NOMO-1 (cell line): ENCODE measurements around the gene CLIC3.

Experiments used
- DNase-seq, 2 experiments: peaks; one replicate each; lab custom pipeline; 2025; ENCODE audit not compliant: unreplicated experiment in 2 of 2; lab: John Stamatoyannopoulos, UW

CLIC3 gene

GRCh38 chr9:137031904-137032640 is 35.7 kb upstream of the CLIC3 start, which contains the start of gene FUT7:
FUT7 (minus strand) TSS chr9:137032088; CDS start chr9:137031991, 97 bp downstream.
- DNase-seq: peak; percentile 36 to 54

GRCh38 chr9:137030538-137031527 is 34.5 kb upstream of the CLIC3 start:
- peak; percentile 87 to 95 for DNase-seq

- no peak for DNase-seq
Observed at GRCh38 chr9:137030006-137030405, 33.6 kb upstream of the CLIC3 start.

- peak; percentile 75 to 79 for DNase-seq
Observed at GRCh38 chr9:137029058-137029936, 32.9 kb upstream of the CLIC3 start.

- DNase-seq: peak; percentile 76 to 83
Observed at GRCh38 chr9:137028263-137029057, 32.1 kb upstream of the CLIC3 start.

GRCh38 chr9:137027369-137028262 is 31.2 kb upstream of the CLIC3 start, which contains the start of gene ABCA2:
ABCA2 (minus strand) TSS chr9:137028237; CDS start chr9:137028140, 97 bp downstream.
- no peak for DNase-seq

GRCh38 chr9:137026828-137027227 is 30.5 kb upstream of the CLIC3 start:
- no peak for DNase-seq

GRCh38 chr9:137026384-137026783 is 30.0 kb upstream of the CLIC3 start:
- no peak for DNase-seq

- DNase-seq: no peak
Observed at GRCh38 chr9:137025517-137025966, 29.2 kb upstream of the CLIC3 start.

GRCh38 chr9:137023583-137023991 is 27.2 kb upstream of the CLIC3 start:
- no peak for DNase-seq

GRCh38 chr9:137023157-137023556 is 26.8 kb upstream of the CLIC3 start:
- no peak for DNase-seq

- DNase-seq: no peak
Observed at GRCh38 chr9:137022662-137023008, 26.3 kb upstream of the CLIC3 start.

- DNase-seq: peak; percentile 71 to 72
Observed at GRCh38 chr9:137021979-137022661, 25.8 kb upstream of the CLIC3 start.

GRCh38 chr9:137021568-137021978 is 25.2 kb upstream of the CLIC3 start:
- DNase-seq: no peak

GRCh38 chr9:137020771-137021567 is 24.6 kb upstream of the CLIC3 start:
- no peak for DNase-seq

- DNase-seq: no peak
Observed at GRCh38 chr9:137019891-137020683, 23.7 kb upstream of the CLIC3 start.
